Measurements from ENCODE around the gene NOLC1.

DNA sequence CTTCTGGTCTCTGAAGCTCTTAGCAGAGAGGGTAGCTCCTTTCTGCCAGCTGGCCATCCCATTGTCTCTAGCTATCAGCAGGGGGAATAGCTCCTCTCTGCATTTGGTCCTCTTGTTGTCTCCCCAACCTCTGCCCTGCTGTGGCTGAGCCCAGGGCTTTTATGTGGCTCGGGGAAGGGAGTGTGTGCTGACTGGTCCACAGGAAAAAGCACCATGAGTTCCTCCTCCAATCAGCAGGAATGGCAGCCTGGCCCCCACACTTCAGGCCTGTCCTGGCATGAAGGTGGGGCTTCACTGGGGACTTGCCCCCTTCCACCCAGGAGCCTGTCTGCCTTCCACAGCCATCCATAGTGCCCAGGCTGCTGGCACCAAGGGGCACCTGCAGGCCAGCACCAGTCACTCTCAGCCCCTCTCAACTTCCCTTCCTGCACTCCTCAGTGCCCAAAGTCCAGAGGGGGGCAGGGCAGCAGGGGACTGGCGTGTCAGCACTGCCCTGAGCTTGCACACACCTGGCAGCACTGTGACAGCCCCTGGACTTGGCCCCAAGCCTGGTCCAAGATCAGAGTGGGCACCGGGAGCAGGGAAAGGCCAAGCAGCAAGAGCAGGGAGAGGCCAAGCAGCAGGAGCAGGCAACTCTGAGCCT, 36.2 kb downstream of the NOLC1 start:
- TF ChIP-seq, protein P1, sequence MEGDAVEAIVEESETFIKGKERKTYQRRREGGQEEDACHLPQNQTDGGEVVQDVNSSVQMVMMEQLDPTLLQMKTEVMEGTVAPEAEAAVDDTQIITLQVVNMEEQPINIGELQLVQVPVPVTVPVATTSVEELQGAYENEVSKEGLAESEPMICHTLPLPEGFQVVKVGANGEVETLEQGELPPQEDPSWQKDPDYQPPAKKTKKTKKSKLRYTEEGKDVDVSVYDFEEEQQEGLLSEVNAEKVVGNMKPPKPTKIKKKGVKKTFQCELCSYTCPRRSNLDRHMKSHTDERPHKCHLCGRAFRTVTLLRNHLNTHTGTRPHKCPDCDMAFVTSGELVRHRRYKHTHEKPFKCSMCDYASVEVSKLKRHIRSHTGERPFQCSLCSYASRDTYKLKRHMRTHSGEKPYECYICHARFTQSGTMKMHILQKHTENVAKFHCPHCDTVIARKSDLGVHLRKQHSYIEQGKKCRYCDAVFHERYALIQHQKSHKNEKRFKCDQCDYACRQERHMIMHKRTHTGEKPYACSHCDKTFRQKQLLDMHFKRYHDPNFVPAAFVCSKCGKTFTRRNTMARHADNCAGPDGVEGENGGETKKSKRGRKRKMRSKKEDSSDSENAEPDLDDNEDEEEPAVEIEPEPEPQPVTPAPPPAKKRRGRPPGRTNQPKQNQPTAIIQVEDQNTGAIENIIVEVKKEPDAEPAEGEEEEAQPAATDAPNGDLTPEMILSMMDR (IDR thresholded peaks at IDR 0.05; ENCODE audit: low read depth, low read length, missing input control) = no peak
- TF ChIP-seq YY1 (IDR thresholded peaks at IDR 0.05) (no peak), ZBTB33 (IDR thresholded peaks at IDR 0.05) (no peak), JUND (IDR thresholded peaks at IDR 0.05) (no peak), RXRA (IDR thresholded peaks at IDR 0.05) (no peak), REST (IDR thresholded peaks at IDR 0.05) (no peak), TAF1 (conservative IDR thresholded peaks at IDR 0.05) (no peak), FOXA1 (IDR thresholded peaks at IDR 0.05) (no peak), EGR1 (IDR thresholded peaks at IDR 0.05; ENCODE audit: low read depth in 2 of 2) (no peak), RAD21 (IDR thresholded peaks at IDR 0.05) (no peak), GABPA (IDR thresholded peaks at IDR 0.05 in 1 of 2, conservative IDR thresholded peaks at IDR 0.05 in 1 of 2) (no peak), SP1 (IDR thresholded peaks at IDR 0.05) (no peak), NR2F2 (IDR thresholded peaks at IDR 0.05) (no peak)
- TF ChIP-seq, protein P2, sequence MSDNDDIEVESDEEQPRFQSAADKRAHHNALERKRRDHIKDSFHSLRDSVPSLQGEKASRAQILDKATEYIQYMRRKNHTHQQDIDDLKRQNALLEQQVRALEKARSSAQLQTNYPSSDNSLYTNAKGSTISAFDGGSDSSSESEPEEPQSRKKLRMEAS (IDR thresholded peaks at IDR 0.05) = no peak

All from liver (tissue), 3 donors.